NCI-H1048 (cell line): Measurements from ENCODE around the gene EZR.

Experiments used
- DNase-seq: peaks from one replicate; lab custom pipeline; 2025; lab: John Stamatoyannopoulos, UW

The EZR gene

DNA sequence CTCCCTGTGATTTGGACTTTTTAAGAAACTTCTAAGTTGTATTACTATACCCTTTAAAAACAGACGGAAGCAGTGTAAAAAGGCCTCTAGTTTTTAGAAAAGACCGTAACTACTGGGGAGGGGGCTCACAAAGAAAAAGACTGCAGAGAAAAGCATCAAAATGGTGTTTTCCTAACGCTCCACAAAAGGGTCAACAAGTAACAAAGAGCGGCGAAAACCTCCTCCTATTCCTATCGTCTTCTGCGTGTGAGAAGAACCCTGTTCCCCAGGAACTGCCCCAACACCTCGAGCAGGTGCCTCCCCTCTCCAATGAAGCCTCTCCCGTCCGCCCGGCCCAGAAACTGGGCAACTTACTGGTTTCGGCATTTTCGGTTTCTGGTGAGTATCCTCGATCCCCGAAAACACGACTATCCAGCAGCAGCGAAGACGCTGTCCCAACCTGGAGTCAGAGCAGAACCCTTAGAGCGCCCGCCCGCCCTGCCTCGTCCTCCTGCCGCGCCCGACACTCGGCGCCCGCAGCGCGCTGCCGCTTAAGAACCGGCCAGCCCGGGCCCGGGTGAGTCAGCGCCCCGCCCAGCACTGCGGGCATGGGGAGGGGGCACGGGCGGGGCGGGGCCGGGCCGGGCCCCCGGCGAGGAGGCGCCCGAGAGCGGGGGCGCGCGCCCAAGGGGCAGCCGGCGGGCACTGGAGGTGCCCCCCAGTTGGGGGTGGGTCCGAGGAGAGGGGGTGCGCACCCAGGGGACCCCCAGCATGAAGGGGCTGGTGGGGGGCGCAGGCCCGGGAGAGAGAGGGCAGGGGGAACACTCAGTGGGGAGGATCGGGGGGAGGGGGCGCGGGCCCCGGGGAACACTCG, 1.2 kb downstream of the EZR start:
- peak; percentile 69 for DNase-seq

DNA sequence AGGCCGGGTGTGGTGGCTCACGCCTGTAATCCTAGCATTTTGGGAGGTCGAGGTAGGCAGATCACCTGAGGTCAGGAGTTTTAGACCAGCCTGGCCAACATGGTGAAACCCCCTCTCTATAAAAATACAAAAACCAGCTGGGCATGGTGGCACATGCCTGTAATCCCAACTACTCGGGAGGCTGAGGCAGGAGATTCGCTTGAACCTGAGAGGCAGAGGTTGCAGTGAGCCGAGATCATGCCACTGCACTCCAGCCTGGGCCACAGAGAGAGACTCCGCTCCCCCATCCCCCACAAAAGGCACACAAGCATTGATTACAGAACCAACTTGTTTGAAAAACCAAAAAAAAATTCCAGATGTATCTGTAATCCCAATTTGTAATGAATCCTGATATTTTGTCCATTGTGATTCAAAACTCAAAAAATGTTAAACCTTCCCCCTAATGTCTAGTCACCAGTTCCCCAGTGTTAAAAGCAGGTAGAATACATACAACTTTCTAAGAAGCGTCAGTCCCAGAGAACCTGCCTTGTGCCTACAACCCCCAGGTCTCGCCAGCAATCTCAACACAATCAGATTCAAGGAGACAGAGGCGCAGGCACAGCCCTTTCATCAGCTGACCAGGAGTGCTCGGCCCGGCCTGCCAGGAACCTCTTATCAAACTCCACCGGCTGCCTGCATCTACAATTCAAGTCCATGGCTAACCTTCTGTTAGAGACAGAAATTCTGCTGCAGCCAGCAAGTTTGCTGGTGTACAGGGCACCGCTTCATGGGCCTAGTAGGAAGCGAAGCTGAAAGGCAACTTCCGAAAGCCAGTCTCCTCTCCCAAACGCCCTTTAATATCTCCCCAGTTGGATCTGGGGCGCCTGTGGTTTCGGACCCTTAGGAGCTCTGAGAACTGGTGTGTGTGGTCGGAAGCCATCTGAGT, 2.1 kb downstream of the EZR start:
- no peak for DNase-seq

DNA sequence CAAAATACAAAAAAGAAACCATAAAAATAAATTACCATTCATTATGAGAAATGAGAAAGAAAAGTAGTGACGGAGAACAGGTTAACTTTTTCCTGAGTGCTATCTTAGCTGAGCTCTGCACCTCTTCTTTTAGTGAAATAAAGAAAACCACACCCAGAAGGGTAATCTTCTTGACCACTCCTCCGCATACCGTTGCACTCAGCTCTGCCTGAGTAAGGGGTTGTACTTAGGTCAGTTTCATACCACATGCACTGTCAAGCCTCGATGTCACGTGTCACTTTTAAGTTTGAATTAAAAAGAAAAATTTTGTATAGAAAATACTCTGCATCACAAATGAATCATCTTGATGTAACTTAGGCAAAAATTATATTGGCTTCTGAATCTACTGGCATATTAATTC, 2.8 kb downstream of the EZR start:
- DNase-seq = no peak

DNA sequence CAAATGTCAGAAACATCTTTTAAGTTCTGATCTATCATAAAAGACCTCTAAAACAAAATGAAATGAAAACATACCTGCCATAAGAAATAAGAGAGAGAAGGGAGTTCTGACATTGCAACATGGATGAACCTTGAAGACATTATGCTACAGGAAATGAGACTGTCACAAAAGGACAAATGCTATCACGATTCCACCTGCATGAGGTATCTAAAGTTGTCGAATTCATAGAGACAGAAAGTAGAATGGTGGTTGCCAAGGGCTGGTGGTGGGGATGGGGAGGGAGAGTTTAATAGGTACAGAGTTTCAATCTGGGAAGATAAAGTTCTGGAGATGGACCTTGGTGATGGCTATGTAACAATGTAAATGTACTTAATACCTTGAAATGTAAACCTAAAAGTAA, 3.3 kb downstream of the EZR start:
- no peak for DNase-seq

DNA sequence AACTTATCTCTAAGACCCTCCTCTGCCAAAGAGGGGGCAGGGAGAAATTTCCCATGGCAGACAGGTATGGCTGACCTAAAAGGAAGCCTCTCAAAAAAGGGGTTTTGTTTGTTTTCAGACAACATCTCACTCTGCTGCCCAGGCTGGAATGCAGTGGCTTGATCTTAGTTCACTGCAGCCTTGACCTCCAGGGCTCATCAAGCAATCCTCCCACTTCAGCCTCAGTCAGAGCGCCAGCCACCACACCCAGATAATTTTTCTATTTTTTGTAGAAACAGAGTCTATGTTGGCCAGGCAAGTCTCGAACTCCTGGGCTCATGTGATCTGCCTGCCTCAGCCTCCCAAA, 3.8 kb downstream of the EZR start:
- DNase-seq = no peak

DNA sequence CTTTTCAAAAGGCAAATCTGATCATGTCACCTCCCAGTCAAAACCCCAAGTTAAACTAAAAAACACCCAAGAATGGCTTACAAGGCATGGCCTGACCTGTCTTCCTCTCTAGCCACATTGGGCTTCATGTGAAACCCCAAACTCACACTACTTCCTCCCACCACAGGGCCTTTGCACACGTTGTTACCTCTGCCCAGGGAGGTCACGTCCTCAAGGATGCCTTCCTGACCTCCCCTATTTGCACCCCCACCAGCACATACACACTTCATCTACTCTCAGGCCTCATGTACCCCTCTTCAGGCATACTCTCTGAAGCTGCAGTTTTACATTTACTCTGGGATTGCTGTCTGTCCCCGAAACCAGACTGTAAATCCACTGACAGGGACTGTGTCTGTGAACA, 6.1 kb downstream of the EZR start:
- DNase-seq = no peak

DNA sequence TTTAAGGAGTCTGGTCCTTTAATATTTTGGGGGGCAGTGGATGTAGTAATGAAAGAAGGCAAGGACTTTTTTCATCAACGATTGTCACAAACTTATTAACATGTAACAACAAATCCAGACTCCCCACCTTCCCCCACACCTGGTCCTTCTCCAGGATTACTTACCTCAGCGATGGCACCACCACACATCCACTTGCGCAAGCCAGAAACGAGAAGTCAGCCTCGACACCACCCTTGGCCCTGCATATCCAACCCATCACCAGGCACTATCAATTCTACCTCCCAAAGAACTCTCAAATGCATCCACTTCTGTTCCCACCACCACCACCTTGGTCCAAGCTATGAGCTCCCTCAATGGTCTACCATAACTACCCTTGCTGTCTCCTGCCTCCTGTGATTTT, 6.6 kb downstream of the EZR start:
- no peak for DNase-seq

DNA sequence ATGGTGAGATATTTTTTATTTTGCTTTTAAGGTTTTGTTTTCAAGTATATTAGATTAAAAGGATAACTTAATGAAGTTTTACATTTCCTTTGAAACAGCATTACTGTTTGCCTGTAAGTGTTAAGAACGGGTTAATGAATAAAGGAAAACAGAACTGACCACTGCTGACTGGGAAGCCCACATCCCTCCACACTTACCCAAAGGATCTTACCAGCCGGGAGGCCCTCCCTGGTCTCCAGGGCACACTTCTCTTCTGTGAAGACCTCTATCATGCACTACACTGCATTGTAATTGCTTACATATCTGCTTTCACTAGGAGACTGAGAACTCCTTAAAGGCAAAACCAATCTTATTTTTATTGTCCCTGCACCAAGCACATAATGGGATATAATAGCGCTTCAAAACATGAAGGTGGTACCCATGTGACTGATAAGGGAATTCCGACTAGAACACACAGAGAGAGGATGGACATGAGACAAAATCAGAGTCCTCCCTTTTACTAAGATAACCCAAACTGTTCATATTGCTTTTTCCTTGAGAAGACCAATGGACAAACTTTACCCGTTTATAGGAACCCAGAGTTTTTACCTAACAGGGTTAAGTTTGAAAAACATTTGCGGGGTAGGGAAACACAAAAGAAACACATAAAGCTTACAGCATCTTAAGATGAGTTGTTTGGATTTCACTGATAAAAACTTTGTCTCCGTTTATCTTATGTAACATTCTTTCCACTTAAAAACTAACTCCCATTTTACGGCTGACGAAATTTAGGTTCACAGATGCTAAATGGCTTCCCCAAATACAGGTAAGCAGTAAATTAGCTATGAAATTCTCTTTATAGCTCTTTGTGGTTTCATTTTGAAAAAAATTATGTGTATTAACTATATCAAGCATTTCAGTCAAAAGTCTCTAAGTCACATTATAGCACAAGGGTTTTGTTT, 8.7 kb downstream of the EZR start:
- no peak for DNase-seq

DNA sequence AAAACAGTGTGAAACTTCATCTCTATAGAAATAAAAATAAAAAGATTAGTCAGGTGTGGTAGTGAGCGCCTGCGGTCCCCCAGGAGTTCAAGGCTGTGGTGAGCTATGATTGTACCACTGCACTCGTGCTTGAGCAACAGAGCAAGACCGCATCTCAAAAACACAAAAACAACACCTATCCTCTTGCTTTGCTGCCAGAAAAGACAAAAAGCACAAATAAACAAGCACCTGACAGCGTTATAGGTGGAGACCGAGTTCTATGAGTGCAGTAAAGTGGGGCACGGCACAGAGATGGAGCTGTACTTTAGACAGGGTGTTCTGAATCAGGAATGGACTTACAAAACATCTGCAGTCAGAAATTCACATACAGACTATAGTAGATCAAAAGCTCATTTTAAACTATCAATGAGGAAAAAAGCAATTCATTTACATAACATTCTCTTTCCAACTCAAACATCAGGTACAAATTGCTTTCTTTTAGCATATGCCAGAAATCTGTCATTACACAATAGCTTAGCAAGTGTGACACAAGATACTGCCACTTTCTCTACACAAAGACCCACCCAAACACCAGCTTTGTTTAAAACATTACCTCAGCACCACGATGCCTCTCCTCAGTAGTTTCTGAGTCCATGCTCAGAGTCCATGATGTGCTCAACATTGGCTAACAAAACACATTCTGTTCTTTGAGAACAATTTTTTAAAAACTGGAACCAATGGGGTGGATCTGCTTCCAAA, 10.1 kb downstream of the EZR start:
- no peak for DNase-seq

DNA sequence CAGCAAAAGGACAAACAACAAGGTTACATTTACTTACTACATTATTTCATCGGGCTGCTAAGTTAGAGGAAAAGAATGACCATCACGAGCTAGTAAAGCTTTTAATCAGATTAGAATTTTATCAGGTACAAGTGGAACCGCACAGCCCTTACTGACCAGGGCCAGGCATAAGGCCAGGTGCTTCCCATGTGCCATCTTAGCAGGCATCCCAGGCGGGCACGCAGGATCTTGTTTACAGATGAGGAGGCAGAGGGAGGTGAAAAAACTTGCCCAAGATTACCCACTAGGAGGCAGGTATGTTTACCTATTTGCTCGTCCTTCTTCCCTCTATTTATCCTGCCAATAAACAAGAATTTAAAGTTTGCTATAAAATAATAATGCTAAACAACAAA, 10.7 kb downstream of the EZR start:
- no peak for DNase-seq

DNA sequence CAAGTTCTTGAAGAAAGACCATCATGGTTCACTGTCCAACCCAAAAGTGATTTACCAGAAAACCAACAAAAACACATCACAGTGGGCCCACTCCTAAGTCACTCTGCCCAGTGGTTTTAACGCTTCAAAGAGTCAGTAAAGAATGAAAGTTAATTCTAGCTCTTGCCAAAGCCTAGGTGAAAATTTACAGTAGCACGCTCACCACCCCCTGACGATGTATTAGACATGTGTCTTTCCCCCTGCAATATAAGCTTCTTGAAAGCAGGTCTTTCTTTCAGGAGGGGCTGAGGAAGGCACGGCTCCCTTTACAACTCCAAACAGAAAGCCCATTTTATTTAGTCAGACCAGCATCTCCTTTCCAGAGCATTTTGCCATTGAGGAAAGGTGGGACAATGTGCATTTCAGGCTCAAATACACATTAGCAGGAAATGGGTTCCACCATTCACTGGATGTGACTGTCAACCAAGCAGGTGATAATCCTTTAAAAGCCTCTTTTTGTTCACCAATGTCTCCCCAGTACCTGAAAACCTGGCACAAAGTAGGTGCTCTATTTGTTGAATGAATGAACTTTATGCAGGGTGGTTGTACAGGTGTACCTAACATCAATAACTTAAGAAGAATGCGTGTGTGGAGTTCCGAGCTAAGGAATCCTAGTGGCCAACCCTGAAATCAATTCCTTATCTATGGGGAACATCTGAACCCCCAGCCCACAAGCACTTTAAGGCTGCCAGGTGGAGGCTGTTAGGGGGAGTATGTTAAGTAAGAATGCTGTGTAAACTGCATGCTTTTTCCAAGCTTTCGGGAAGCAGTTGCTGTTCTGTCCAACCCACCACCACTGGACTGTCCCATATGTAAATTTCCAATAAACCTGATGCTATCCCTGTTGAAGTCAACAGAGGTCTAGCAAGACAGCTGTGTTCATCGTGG, 11.4 kb downstream of the EZR start:
- DNase-seq = no peak

DNA sequence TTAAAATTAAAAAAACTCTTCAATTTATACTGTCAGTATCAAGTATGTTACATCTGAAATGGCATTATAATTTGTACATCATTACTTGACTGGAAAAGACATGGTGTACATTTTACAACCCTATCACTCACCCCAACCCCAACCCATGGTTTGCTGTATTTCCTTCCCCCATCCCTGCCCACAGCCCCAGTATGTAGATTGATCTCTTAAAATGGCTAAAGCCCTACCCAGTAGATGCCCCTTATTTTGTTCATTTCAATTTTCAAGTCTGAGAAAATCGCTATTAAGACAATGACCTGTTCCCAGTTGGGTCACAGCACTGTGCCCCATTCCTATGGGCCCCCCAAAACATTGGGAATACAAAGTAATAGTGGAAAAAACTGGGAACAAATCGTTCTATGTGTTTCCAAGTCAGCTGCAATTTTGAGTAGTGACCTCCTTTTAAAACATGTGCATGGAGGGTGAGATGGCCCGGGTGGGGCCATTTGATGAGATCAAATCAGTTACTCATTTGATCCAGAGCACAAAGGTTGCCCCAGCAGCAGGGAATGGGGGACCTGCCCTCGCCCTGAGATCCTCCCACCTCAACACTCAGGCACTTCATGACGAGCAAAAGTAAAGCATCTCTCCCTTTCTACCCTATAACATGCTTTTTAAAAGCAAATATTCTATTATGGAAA, 13.3 kb downstream of the EZR start:
- DNase-seq = no peak

DNA sequence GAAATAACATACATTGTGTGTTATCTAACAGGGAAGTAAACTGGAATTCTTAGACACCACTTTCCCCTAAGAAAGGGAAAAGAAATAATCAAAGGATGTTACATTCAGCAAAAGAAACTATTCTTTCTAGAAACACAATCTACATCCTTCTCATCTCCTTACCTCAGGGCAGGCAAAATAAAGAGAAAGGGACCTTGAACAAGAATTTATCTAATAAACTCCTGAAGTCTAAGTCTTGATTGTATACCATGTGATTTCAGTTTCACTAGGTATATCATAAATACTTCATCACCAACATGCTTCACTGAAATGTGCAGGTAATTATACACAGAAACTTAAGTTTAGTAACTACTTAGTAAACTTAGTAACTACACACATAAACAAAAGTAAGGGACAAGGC, 15.0 kb downstream of the EZR start:
- no peak for DNase-seq

DNA sequence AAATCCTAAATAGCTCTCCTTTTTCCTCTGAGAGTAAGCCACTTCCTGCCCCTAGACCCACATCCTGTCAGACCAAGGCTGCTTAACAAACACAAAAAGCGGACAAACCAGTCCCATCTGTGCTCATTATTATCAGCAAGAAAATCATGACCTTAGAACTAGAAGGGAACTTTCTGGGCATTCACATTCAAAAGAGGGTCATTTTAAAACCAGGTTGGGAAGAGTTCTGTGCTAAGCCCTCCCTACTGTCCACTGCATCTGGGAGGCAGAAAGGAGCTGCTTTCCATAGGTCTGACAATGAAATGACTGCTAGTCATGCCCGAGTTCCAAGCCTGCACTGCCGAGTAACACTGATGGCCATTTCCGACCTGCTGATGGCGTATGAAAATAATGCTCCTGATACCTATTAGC, 15.4 kb downstream of the EZR start:
- DNase-seq = no peak

DNA sequence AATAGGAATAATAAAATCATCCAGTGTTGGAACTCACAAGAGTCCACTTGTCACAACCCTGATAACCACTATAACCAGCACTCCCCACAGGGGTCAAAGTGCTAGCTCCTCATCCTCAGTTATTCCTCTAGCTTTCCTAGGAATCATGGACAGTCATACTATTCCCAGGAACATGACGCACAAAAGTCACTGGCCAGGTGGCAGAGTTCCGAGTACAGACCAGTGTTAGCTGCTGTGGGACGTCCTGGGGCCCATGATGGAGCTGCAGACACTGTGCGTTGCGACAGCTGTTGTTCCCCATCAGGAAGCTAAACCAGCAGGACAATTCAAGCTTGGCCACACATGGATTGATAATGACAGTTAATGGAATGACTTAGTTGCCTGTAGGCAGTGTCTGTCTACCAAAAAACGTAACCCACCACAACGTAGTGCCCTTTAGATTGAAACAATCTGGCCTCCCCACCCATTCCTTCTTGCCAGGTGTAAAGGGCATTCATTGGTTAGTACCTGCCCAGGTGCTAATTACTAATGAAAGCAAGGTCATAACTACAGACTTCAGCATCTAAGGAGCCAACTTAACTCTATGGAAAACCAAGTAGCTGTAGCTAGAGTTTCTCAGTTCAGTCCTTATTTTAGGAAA, 17.4 kb downstream of the EZR start:
- DNase-seq = no peak

DNA sequence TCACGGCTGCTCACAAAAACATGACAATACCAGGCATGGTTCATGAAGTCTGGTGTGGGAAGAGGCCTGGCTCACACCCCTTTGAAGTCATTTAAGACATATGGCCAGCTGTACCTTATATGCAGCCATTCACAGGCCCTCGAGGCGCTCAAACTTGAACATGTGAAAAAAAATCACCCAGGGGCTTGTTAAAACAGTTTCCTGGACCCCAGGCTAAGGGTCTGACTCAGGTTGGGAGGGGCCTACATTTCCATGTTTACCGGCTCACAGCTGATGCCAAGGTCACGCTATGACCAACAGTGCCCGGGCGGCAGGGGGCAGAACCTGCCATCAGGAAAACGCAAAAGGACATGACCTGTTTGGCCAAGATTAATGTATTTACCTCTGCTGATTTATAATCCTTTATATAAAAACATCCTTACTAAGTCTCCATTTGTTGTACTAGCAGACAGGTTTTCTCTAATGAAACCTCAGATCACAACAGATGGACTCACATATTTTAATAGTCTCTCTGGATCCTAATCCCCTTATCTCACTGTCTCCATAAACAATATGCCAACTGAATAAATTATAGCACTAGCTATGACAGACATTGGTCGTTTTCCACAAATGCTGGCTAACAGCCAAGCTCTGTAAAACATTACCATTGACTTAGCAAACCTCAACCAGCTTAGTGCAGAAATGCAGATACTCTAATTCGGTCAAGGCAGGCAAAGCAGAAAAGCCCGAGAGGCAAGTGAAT, 19.9 kb downstream of the EZR start:
- peak; percentile 66 for DNase-seq

DNA sequence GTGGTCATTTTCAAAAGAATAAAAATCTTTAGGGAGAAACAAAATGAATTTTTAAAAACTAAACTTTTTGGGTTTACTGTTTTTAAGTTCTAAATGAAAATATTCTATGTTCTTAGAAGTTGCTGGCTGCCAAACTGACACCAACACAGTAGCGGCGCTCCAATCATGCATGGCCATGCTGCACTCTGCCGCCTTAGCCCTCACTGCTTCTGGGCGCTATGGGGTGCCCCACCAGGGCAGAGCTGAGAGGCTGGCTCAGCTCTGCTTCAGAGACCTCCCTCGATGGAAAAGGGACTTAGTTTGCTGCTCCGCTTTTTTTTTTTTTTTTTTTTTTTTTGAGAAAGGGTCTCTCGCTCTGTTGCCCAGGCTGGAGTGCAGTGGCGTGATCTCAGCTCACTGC, 20.9 kb downstream of the EZR start:
- DNase-seq = no peak
